MM.1S (cell line): Measurements from ENCODE around the gene MPL.

Source experiments
- DNase-seq: peaks from one replicate; pipeline ENCODE4 v3.0.0-alpha.2; 2015
- H2AFZ ChIP-seq: fragments of 300-600 bp; sonication (generic); 2 replicates; pipeline ENCODE4 v1.6.0; 2016; ENCODE audit warnings: antibody characterized with exemption, low read length
- H3F3A ChIP-seq: fragments of 300-600 bp; sonication (generic); 2 replicates; pipeline ENCODE4 v1.6.1; 2016; ENCODE audit warnings: mild to moderate bottlenecking, antibody characterized with exemption, low read length, moderate library complexity, mixed read lengths; ENCODE audit not compliant: insufficient read depth
- H3K27ac ChIP-seq: fragments of 300-600 bp; sonication (generic); 2 replicates; pipeline ENCODE4 v1.5.1; 2016; ENCODE audit warnings: mild to moderate bottlenecking, low read length
- H3K27me3 ChIP-seq: fragments of 300-600 bp; sonication (generic); replicated peaks from 2 replicates; pipeline ENCODE4 v1.6.0; 2016; ENCODE audit warnings: low read length; ENCODE audit not compliant: insufficient read depth
- H3K36me3 ChIP-seq: fragments of 300-600 bp; sonication (generic); replicated peaks from 2 replicates; pipeline ENCODE4 v1.6.1; 2016; ENCODE audit warnings: mild to moderate bottlenecking, low read length, mixed read lengths; ENCODE audit not compliant: insufficient read depth
- H3K4me1 ChIP-seq: fragments of 300-600 bp; sonication (generic); 2 replicates; pipeline ENCODE4 v1.6.1; 2016; ENCODE audit warnings: low read length, mixed read lengths
- H3K4me2 ChIP-seq: fragments of 300-600 bp; sonication (generic); 2 replicates; pipeline ENCODE4 v1.6.0; 2016; ENCODE audit warnings: low read depth, low read length
- H3K4me3 ChIP-seq: fragments of 300-600 bp; sonication (generic); 2 replicates; pipeline ENCODE4 v1.5.1; 2016; ENCODE audit warnings: low read length, mixed read lengths
- H3K79me2 ChIP-seq: fragments of 300-600 bp; sonication (generic); 2 replicates; pipeline ENCODE4 v1.6.1; 2016; ENCODE audit warnings: mixed run types, low read length, mixed read lengths
- H3K9ac ChIP-seq: fragments of 300-600 bp; sonication (generic); 2 replicates; pipeline ENCODE4 v1.6.1; 2016; ENCODE audit warnings: low read length, mixed read lengths
- H3K9me2 ChIP-seq: fragments of 300-600 bp; sonication (generic); replicated peaks from 2 replicates; pipeline ENCODE4 v1.6.1; 2016; ENCODE audit warnings: mild to moderate bottlenecking, low read length, mixed read lengths; ENCODE audit not compliant: insufficient read depth
- H3K9me3 ChIP-seq: fragments of 300-600 bp; sonication (generic); replicated peaks from 2 replicates; pipeline ENCODE4 v1.6.1; 2016; ENCODE audit warnings: mild to moderate bottlenecking, low read length, mixed read lengths; ENCODE audit not compliant: insufficient read depth
- H4K20me1 ChIP-seq: fragments of 300-600 bp; sonication (generic); 2 replicates; pipeline ENCODE4 v1.6.1; 2016; ENCODE audit warnings: mild to moderate bottlenecking, low read length, moderate library complexity, mixed read lengths; ENCODE audit not compliant: insufficient read depth
- CTCF ChIP-seq: fragments of 300-600 bp; sonication (generic); IDR thresholded peaks from 2 replicates; pipeline ENCODE4 v1.5.1; 2016; ENCODE audit warnings: antibody characterized with exemption, low read length, mixed read lengths
- EZH2 ChIP-seq: fragments of 300-600 bp; sonication (generic); optimal IDR thresholded peaks from 2 replicates; pipeline ENCODE3; 2017; ENCODE audit warnings: low read depth, mild to moderate bottlenecking, antibody characterized with exemption, low read length, mixed read lengths
- EZH2phosphoT487 ChIP-seq: fragments of 300-600 bp; sonication (generic); IDR thresholded peaks from 2 replicates; pipeline ENCODE4 v1.6.1; 2018; ENCODE audit warnings: antibody characterized with exemption, low read length

The MPL gene

GRCh38 chr1:43322506-43322905 lies 15.1 kb upstream of the MPL start:
- H3K27ac ChIP-seq = no peak overlapping the region
- no peaks in the 10 kb centered on the region for H3K4me1 ChIP-seq
- no peaks in the 10 kb centered on the region for H3K9me2 ChIP-seq
- no peak for TF ChIP-seq EZH2
- no peak for TF ChIP-seq CTCF
- no peak for TF ChIP-seq EZH2phosphoT487
- H3K4me3 ChIP-seq = no peak overlapping the region
- no peaks in the 10 kb centered on the region for H3K27me3 ChIP-seq
- H3K9ac ChIP-seq = no peak overlapping the region
- H3F3A ChIP-seq = no peaks in the 10 kb centered on the region
- DNase-seq = no peak
- no peak overlapping the region for H2AFZ ChIP-seq
- no peaks in the 10 kb centered on the region for H3K79me2 ChIP-seq
- no peaks in the 10 kb centered on the region for H4K20me1 ChIP-seq
- H3K4me2 ChIP-seq = no peak overlapping the region
- no peaks in the 10 kb centered on the region for H3K9me3 ChIP-seq
- no peaks in the 10 kb centered on the region for H3K36me3 ChIP-seq

GRCh38 chr1:43324810-43325209 lies 12.8 kb upstream of the MPL start:
- Histone ChIP-seq H2AFZ (no peak overlapping the region), H3K27me3 (no peaks in the 10 kb centered on the region), H3K9ac (no peak overlapping the region), H3K36me3 (no peaks in the 10 kb centered on the region), H3F3A (no peaks in the 10 kb centered on the region), H3K4me2 (no peak overlapping the region), H3K9me3 (no peaks in the 10 kb centered on the region), H3K4me1 (no peaks in the 10 kb centered on the region), H3K4me3 (no peak overlapping the region), H3K79me2 (no peaks in the 10 kb centered on the region), H4K20me1 (no peaks in the 10 kb centered on the region), H3K27ac (no peak overlapping the region), H3K9me2 (no peaks in the 10 kb centered on the region)
- DNase-seq = no peak
- no peak for TF ChIP-seq CTCF
- TF ChIP-seq EZH2phosphoT487 = no peak
- no peak for TF ChIP-seq EZH2

DNA sequence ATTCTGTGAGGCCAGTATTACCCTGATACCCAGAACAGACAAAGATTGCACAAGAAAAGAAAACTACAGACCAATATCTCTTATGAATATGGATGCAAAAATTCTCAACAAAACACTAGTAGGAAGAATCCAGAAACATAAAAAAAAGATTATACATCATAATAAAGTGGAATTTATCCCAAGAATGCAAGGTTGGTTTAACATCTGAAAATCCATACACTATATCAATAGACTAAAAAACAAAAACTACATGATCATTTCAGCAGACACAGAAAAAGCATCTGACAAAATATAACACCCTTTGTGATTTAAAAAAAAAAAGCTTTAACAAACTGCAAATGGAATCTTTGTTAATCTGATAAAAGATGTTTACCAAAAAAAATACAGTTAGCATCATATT lies 12.2 kb upstream of the MPL start:
- no peaks in the 10 kb centered on the region for H3K36me3 ChIP-seq
- no peaks in the 10 kb centered on the region for H3K4me1 ChIP-seq
- H3F3A ChIP-seq = no peaks in the 10 kb centered on the region
- no peak overlapping the region for H3K9ac ChIP-seq
- DNase-seq = no peak
- H3K9me3 ChIP-seq = no peaks in the 10 kb centered on the region
- H3K4me3 ChIP-seq = no peak overlapping the region
- no peak overlapping the region for H3K4me2 ChIP-seq
- H3K9me2 ChIP-seq = no peaks in the 10 kb centered on the region
- no peaks in the 10 kb centered on the region for H3K27me3 ChIP-seq
- H3K79me2 ChIP-seq = no peaks in the 10 kb centered on the region
- no peaks in the 10 kb centered on the region for H4K20me1 ChIP-seq
- H2AFZ ChIP-seq = no peak overlapping the region
- no peak overlapping the region for H3K27ac ChIP-seq
- TF ChIP-seq CTCF (no peak), EZH2 (no peak), EZH2phosphoT487 (no peak)
